ENCODE measurements around the gene CABLES2.

DNA sequence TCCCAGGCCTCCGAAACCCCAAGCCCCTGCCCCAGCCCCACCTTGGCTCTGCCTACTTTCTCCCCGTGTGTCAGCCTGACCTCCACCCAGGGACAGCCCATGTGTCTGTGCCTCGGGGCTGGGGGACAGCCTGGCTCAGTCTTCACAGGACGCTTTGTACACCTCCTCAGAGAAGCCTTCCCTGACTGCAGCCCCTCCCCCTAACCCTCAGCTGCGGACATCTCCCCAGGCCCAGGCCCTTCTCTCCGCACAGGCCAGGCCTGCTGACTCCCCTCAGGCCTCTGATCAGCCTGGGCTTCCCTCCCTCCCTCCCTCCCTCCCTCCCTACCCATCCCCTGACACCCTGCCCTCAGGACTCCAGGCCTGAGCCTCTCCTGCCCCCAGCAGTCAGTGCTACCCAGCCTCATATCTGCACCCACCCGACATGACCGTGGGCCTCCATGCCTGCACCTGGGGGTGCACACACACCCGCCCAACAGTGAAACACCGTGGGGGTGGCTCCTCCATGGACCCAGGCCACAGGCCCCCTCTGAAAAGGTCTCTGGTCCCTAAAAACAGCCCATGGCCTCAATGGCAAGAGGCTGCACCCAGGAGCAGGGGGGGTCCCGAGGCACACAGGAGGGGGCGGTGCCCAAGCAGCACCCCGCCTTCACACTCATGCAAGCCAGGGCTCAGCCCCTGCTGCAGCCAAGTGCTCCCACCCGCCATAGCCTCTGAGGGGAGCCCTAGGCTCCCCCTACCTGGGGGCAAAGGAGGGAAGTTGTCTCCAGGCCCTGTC is 52.9 kb downstream of the CABLES2 start:
- no peak for TF ChIP-seq IRF2 (CRISPR knock-in tag; IDR thresholded peaks at IDR 0.05)
- TF ChIP-seq, protein P1, sequence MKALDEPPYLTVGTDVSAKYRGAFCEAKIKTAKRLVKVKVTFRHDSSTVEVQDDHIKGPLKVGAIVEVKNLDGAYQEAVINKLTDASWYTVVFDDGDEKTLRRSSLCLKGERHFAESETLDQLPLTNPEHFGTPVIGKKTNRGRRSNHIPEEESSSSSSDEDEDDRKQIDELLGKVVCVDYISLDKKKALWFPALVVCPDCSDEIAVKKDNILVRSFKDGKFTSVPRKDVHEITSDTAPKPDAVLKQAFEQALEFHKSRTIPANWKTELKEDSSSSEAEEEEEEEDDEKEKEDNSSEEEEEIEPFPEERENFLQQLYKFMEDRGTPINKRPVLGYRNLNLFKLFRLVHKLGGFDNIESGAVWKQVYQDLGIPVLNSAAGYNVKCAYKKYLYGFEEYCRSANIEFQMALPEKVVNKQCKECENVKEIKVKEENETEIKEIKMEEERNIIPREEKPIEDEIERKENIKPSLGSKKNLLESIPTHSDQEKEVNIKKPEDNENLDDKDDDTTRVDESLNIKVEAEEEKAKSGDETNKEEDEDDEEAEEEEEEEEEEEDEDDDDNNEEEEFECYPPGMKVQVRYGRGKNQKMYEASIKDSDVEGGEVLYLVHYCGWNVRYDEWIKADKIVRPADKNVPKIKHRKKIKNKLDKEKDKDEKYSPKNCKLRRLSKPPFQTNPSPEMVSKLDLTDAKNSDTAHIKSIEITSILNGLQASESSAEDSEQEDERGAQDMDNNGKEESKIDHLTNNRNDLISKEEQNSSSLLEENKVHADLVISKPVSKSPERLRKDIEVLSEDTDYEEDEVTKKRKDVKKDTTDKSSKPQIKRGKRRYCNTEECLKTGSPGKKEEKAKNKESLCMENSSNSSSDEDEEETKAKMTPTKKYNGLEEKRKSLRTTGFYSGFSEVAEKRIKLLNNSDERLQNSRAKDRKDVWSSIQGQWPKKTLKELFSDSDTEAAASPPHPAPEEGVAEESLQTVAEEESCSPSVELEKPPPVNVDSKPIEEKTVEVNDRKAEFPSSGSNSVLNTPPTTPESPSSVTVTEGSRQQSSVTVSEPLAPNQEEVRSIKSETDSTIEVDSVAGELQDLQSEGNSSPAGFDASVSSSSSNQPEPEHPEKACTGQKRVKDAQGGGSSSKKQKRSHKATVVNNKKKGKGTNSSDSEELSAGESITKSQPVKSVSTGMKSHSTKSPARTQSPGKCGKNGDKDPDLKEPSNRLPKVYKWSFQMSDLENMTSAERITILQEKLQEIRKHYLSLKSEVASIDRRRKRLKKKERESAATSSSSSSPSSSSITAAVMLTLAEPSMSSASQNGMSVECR (CRISPR knock-in tag; IDR thresholded peaks at IDR 0.05): no peak
- no peak for TF ChIP-seq ZNF76 (CRISPR knock-in tag; IDR thresholded peaks at IDR 0.05; ENCODE audit: borderline replicate concordance)
- TF ChIP-seq NRF1 (conservative IDR thresholded peaks at IDR 0.05 in 1 of 2, IDR thresholded peaks at IDR 0.05 in 1 of 2): no peak
- no peak for TF ChIP-seq CTCF (IDR thresholded peaks at IDR 0.05 in 2 of 3, conservative IDR thresholded peaks at IDR 0.05 in 1 of 3; ENCODE audit: insufficient read depth in 2 of 3, low read depth in 1 of 3, low read length in 3 of 3)
- no peak for TF ChIP-seq RAD51 (IDR thresholded peaks at IDR 0.05; ENCODE audit: borderline replicate concordance, low read depth)
- no peak for TF ChIP-seq ZNF780A (CRISPR knock-in tag; IDR thresholded peaks at IDR 0.05)
- no peak for TF ChIP-seq SIN3A (IDR thresholded peaks at IDR 0.05; ENCODE audit: borderline replicate concordance in 2 of 2, control insufficient read depth in 1 of 2, low read depth in 2 of 2, low read length in 2 of 2)

Measured in K562 (cell line).